Subcutaneous adipose tissue (tissue), 4 donors: ENCODE measurements around the gene GALR2. TPM values are rescaled to one million over a fixed set of nuclear protein-coding genes. Genes with fewer than 3 reads are reported as not detected.

Source experiments
- CTCF ChIP-seq: fragments of 450-650 bp; IDR thresholded peaks from one replicate; pipeline ENCODE4 v1.5.1; 2016; ENCODE audit warnings: low read depth, mild to moderate bottlenecking, control low read depth, antibody characterized with exemption, moderate library complexity
- small RNA-seq: library from RNA; depleted of rRNA; stranded (forward); fragments of <200 nt; gene quantifications from one replicate; pipeline ENCODE3, GENCODE V24; 2016
- total RNA-seq, 4 donors: library from RNA; depleted of rRNA; stranded (reverse); fragments of >200 nt; gene quantifications; one replicate each; pipeline ENCODE4 v1.1.0, GENCODE V29; 2016

GALR2 gene
- total RNA-seq, 4 donors from 2014 or later: not detected

- no peak for TF ChIP-seq CTCF
Observed at GRCh38 chr17:76124582-76125390, 50.2 kb downstream of the GALR2 start.

GRCh38 chr17:76125391-76125675, 50.8 kb downstream of the GALR2 start:
- no peak for TF ChIP-seq CTCF

- no peak for TF ChIP-seq CTCF
Observed at GRCh38 chr17:76125922-76126321, 51.3 kb downstream of the GALR2 start.

Small RNA genes within 50 kb of the gene (small RNA-seq; reads per million reads assigned to genes)
- gene MIR6868: not detected

Other genes with a start within 250 kb of the GALR2 start
- 1 to 10 TPM; 4.7 to 9.7 (median 8.5) TPM for gene UNC13D, start 230.4 kb upstream of the GALR2 start, total RNA-seq
- 10 to 100 TPM; 55.3 to 91.7 (median 65.6) TPM for gene WBP2, start 219.4 kb upstream of the GALR2 start, total RNA-seq
- 10 to 100 TPM; 10.3 to 23.0 (median 20.8) TPM for gene TRIM47, start 196.2 kb upstream of the GALR2 start, total RNA-seq
- gene TRIM65, start 177.8 kb upstream of the GALR2 start, total RNA-seq: 10 to 100 TPM; 14.3 to 33.9 (median 24.7) TPM
- gene MRPL38, start 169.9 kb upstream of the GALR2 start, total RNA-seq: 10 to 100 TPM; 28.4 to 57.9 (median 46.0) TPM
- gene FBF1, start 133.7 kb upstream of the GALR2 start, total RNA-seq: 1 to 10 TPM; 3.1 to 8.8 (median 6.7) TPM
- 100 to 1,000 TPM in 3 of 4 donors, 10 to 100 TPM in 1; 97.3 to 165 (median 103) TPM for gene ACOX1, start 95.6 kb upstream of the GALR2 start, total RNA-seq
- gene TEN1, start 95.5 kb upstream of the GALR2 start, total RNA-seq: 10 to 100 TPM in 3 of 4 donors, 1 to 10 TPM in 1; 4.7 to 29.0 (median 20.8) TPM
- 10 to 100 TPM in 1 of 4 donors, 1 to 10 TPM in 3; 4.9 to 10.2 (median 5.7) TPM for gene CDK3, start 73.9 kb upstream of the GALR2 start, total RNA-seq
- gene EVPL, start 47.5 kb upstream of the GALR2 start, total RNA-seq: 1 to 10 TPM in 1 of 4 donors, under 1 TPM in 3; 0.19 to 1.3 (median 0.87) TPM
- 10 to 100 TPM; 39.8 to 74.2 (median 48.4) TPM for gene SRP68, start 2.3 kb upstream of the GALR2 start, total RNA-seq
- gene ZACN, start 4.4 kb downstream of the GALR2 start, total RNA-seq: not detected
- gene EXOC7, start 29.0 kb downstream of the GALR2 start, total RNA-seq: 10 to 100 TPM; 57.7 to 79.1 (median 71.4) TPM
- gene FOXJ1, start 66.5 kb downstream of the GALR2 start, total RNA-seq: not detected
- gene RNF157, start 165.7 kb downstream of the GALR2 start, total RNA-seq: 10 to 100 TPM in 3 of 4 donors, 1 to 10 TPM in 1; 8.1 to 67.1 (median 23.9) TPM
- 10 to 100 TPM; 12.6 to 21.9 (median 15.0) TPM for gene UBALD2, start 190.6 kb downstream of the GALR2 start, total RNA-seq
- 1 to 10 TPM in 3 of 4 donors, under 1 TPM in 1; 0.33 to 2.2 (median 1.4) TPM for gene QRICH2, start 233.5 kb downstream of the GALR2 start, total RNA-seq